ENCODE measurements around the gene PCCA. TPM values are rescaled to one million over a fixed set of nuclear protein-coding genes. Genes with fewer than 3 reads are reported as not detected.

PCCA gene
- total RNA-seq (2014; rRNA removed; shearing (Covaris generic)) (46.6 and 75.7 TPM in 2 replicates), polyA plus RNA-seq (2016; fragmentation: Nextera tagmentation; extraction: Ambion mirVana) (35.3 and 41.9 TPM in 2 replicates)
- long read RNA-seq, transcript PCCA-202 (24 exons, 2,494 nt): major isoform, 16 of 29 reads
- long read RNA-seq, transcript PCCA-201 (23 exons, 2,418 nt): minor isoform, 5 of 29 reads
- long read RNA-seq, partial matches to known transcripts: 2 of 29 reads
- long read RNA-seq, other reads (novel, unspliced or antisense): 6 of 29 reads

DNA sequence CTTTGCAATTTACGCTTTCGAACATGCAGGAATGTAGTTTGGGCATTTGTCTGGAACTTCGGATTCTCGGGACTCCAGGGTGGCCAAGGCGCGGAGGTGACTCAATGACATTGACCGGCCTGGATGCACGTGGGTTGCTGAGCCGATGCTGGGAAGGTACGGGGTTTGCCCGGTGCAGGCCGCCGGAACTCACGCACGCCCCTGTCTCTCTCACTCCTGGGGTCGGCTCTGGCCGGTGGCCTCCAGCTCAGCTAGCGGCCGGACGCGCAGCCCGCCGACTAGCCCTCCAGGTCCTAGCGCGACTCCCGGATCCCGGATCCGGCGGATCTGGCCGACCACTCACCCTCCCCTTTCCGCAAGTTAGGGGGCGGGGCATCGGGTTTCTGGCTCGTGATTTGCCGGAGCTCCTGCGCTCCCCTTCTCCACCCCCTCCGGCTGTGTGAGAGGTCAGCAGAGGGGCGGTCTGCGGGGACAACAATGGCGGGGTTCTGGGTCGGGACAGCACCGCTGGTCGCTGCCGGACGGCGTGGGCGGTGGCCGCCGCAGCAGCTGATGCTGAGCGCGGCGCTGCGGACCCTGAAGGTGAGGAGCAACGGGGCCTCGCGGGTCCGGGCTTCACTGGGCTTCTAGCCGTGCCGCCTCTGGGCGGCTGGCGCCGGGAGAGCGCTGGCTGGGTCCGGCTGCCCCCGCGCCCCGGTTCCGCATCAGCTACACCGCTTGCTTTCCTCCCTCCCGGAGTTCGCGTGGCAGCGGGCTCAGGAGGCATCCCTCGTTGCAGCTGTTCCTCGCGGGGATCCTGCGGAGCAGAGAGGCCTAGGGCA is at the start of gene PCCA:
PCCA (plus strand) TSS at position 450 of the 821 bp plus-strand sequence; CDS start at position 478, 28 bp downstream.
- peak within 1 kb of the TSS; percentile 92 for H3K4me3 Mint-ChIP-seq
- DNase-seq (ENCODE audit: low spot score) (peak; percentile 99), ATAC-seq (peak; percentile 96)
- peaks cover 61% of the 10 kb centered on the region for H3K79me2 ChIP-seq (replicated peaks; ENCODE audit: insufficient read depth)
- H3K27ac Mint-ChIP-seq: peak within 1 kb of the TSS; percentile 93
- H3K27me3 ChIP-seq (ENCODE audit: insufficient read depth): no peaks in the 10 kb centered on the region
- H3K27ac ChIP-seq (ENCODE audit: low read depth): no peak within 1 kb of the TSS; the same call in 1 of the 2 replicates
- H3K4me1 ChIP-seq (ENCODE audit: insufficient read depth): peaks cover 22% of the 10 kb centered on the region
- H3F3A ChIP-seq (replicated peaks; ENCODE audit: low read depth): peaks cover 4% of the 10 kb centered on the region; the same call in 1 of the 2 replicates
- peaks cover 28% of the 10 kb centered on the region for H4K20me1 ChIP-seq (replicated peaks; ENCODE audit: insufficient read depth)
- no peaks in the 10 kb centered on the region for H3K9me2 ChIP-seq (ENCODE audit: insufficient read depth)
- peaks cover 29% of the 10 kb centered on the region for H3K4me1 Mint-ChIP-seq
- peaks cover 4% of the 10 kb centered on the region for H3K27me3 Mint-ChIP-seq (ENCODE audit: insufficient read depth, low read depth, poor library complexity)
- H3K4me2 ChIP-seq: peak within 1 kb of the TSS; percentile 96
- peak within 1 kb of the TSS; percentile 74; the same call in 1 of the 2 replicates for H2AFZ ChIP-seq
- peak within 1 kb of the TSS; percentile 97 for H3K4me3 ChIP-seq
- no peak for TF ChIP-seq EZH2phosphoT487 (IDR thresholded peaks at IDR 0.05; ENCODE audit: unreplicated experiment)
- TF ChIP-seq ZNF114 (CRISPR knock-in tag; IDR thresholded peaks at IDR 0.05): no peak
- TF ChIP-seq CREB1 (CRISPR knock-in tag; IDR thresholded peaks at IDR 0.05; ENCODE audit: low read depth): peak; percentile 50; the same call in 1 of the 2 replicates
- TF ChIP-seq, protein P1, sequence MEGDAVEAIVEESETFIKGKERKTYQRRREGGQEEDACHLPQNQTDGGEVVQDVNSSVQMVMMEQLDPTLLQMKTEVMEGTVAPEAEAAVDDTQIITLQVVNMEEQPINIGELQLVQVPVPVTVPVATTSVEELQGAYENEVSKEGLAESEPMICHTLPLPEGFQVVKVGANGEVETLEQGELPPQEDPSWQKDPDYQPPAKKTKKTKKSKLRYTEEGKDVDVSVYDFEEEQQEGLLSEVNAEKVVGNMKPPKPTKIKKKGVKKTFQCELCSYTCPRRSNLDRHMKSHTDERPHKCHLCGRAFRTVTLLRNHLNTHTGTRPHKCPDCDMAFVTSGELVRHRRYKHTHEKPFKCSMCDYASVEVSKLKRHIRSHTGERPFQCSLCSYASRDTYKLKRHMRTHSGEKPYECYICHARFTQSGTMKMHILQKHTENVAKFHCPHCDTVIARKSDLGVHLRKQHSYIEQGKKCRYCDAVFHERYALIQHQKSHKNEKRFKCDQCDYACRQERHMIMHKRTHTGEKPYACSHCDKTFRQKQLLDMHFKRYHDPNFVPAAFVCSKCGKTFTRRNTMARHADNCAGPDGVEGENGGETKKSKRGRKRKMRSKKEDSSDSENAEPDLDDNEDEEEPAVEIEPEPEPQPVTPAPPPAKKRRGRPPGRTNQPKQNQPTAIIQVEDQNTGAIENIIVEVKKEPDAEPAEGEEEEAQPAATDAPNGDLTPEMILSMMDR (conservative IDR thresholded peaks at IDR 0.05; ENCODE audit: low read depth in 2 of 2): no peak
- TF ChIP-seq, protein P2, sequence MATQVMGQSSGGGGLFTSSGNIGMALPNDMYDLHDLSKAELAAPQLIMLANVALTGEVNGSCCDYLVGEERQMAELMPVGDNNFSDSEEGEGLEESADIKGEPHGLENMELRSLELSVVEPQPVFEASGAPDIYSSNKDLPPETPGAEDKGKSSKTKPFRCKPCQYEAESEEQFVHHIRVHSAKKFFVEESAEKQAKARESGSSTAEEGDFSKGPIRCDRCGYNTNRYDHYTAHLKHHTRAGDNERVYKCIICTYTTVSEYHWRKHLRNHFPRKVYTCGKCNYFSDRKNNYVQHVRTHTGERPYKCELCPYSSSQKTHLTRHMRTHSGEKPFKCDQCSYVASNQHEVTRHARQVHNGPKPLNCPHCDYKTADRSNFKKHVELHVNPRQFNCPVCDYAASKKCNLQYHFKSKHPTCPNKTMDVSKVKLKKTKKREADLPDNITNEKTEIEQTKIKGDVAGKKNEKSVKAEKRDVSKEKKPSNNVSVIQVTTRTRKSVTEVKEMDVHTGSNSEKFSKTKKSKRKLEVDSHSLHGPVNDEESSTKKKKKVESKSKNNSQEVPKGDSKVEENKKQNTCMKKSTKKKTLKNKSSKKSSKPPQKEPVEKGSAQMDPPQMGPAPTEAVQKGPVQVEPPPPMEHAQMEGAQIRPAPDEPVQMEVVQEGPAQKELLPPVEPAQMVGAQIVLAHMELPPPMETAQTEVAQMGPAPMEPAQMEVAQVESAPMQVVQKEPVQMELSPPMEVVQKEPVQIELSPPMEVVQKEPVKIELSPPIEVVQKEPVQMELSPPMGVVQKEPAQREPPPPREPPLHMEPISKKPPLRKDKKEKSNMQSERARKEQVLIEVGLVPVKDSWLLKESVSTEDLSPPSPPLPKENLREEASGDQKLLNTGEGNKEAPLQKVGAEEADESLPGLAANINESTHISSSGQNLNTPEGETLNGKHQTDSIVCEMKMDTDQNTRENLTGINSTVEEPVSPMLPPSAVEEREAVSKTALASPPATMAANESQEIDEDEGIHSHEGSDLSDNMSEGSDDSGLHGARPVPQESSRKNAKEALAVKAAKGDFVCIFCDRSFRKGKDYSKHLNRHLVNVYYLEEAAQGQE (IDR thresholded peaks at IDR 0.05; ENCODE audit: unreplicated experiment): peak; percentile 17
- no peak for TF ChIP-seq ETS1 (IDR thresholded peaks at IDR 0.05)
- no peak for TF ChIP-seq JUNB (IDR thresholded peaks at IDR 0.05; ENCODE audit: unreplicated experiment)
- no peak for TF ChIP-seq ZNF462 (CRISPR knock-in tag; IDR thresholded peaks at IDR 0.05)
- no peak for TF ChIP-seq NANOG (IDR thresholded peaks at IDR 0.05; ENCODE audit: borderline replicate concordance)
- TF ChIP-seq POLR2AphosphoS5 (IDR thresholded peaks at IDR 0.05; ENCODE audit: low read depth): peak; percentile 90
- TF ChIP-seq STAT1 (IDR thresholded peaks at IDR 0.05; ENCODE audit: unreplicated experiment): no peak
- no peak for TF ChIP-seq EZH2 (IDR thresholded peaks at IDR 0.05; ENCODE audit: low read depth, unreplicated experiment)
- H3K9me3 Mint-ChIP-seq: no peaks in the 10 kb centered on the region
- peaks cover 9% of the 10 kb centered on the region; the same call in 1 of the 2 replicates for H3K36me3 ChIP-seq (ENCODE audit: insufficient read depth)
- peaks cover 42% of the 10 kb centered on the region for H3K36me3 Mint-ChIP-seq (ENCODE audit: low read depth)

Data from GM23338 (cell line).